ENCODE measurements around the gene BANP.
"Not testable (repeated sequence)": the region's sequence is repeated elsewhere in the genome, so short reads cannot be mapped to it uniquely, and the experiment has no call there.

BANP gene

DNA sequence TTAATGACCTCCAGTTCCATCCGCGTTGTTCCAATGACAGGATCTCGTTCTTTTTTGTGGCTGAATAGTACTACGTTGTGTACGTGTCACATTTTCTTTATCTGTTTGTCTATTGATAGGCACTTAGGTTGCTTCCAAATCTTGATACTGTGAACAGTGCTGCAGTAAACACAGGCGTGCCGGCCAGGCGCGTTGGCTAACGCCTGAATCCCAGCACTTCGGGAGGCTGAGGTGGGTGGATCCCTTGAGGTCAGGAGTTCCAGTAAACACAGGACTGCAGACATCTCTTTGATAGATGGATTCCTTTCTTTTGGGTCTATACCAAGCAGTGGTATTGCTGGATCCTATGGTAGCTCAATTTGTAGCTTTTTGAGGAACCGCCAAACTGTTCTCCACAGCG lies 160.7 kb downstream of the BANP start:
- DNase-seq = not testable (repeated sequence)

DNA sequence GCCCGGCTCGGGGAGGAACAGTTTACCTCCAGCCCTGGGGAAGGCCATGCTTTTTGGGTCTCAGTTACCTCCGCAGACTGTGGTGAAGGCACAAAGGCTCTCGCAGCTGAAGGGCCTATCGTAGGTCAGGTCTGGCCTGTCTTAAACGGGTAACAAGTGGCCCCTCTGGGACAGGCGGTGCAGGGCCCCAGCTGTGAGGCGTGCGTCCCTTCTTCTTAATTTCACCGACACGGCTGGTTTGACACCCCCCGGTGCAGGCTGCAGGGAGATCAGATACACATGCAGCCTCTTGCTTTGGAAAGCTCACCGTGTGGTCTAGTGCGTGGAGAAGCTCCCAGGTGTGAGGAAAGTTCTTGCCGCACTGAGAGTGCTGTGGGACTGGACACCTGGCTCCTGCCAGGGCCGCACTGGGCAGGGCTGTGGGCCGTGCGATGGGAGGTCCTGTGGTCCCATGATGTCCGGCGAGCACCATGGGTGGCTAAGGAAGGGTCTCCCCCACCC lies 162.4 kb downstream of the BANP start:
- no peak for DNase-seq

DNA sequence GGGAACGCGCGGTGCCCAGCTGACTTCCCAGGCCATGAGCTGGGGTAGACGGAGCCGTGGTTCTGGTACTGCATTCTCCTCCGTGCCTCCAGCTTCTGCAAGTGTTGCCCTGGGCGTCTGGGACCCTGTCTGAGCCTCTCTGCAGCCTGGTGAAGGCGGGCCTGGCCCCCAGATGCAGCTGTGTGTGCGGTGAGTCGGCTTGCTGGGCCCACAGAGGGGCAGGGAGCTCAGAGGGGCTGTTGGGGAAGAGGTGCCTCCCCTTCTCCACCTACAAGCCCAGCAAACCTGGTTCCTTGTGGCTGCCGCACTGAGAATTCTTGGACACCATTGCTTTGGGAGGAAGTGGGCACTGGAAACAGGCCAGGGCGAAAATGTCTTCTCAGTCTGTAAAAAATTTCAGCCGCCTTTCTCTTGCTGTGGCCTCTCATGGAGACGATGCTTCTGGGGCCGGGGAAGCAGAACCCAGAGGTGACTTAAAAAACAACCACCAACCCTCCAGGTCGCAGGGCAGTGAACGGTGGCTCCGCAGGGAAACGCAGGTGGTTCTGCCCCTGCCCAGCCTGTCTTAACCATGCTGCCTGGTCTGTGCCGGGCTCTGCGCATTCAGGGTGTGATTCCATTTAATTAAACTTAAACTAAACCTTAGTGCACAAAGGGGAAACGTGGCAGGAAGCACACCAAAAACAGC lies 163.5 kb downstream of the BANP start:
- DNase-seq = not testable (repeated sequence)

DNA sequence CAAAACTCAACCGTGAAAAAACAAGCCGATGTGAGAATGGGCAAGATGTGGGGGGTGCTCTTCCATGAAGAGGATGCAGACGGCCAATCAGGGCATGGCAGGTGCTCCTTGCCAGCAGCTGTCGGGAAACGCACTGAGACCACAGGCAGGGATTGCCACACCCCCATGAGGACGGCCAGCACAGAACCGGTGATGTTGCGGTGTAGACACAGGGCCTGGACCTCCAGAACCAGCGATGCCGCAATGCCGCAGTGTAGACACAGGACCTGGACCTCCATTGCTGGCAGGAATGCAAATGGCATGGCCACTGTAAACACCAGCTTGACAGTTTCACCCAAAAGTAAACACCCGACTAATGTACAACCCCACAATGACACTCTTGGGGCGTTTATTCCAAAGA lies 164.9 kb downstream of the BANP start:
- no peak for DNase-seq

DNA sequence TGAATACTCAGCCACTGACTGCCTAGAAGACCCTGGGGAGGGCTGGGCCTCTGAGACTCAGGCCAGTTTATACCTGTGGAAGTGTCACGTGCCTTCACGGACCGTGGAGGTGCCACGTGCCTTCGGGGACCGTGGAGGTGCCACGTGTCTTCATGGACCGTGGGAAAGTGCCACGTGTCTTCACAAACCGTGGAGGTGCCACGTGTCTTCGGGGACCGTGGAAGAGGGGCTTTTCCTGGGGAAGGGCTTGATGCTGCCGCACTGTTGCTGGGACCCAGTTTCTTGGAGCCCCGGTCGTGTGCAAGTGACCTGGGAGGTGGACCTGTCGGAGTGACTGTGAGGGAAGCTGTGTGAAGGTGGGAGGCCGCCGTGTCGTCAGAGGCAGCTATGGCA lies 166.2 kb downstream of the BANP start:
- no peak for DNase-seq

DNA sequence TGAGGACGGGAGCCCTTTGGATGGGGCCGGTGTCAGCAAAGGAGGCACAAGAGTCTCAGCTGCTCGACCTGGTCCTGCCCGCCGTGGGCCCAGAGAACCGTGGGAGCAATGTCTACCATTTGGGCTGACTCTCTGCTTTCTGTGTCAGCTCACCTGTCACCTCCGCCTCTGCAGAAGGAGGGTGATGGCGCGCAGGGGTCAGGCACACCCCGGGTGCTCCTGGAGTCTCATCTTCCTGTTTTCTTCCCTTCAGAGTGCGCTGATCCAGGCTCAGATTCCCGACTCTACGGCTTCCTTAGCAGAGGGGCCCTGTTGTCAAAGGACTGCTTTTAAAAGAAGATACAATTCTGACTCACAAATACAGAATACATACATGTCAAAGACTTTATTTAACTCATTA lies 167.1 kb downstream of the BANP start:
- no peak for DNase-seq

DNA sequence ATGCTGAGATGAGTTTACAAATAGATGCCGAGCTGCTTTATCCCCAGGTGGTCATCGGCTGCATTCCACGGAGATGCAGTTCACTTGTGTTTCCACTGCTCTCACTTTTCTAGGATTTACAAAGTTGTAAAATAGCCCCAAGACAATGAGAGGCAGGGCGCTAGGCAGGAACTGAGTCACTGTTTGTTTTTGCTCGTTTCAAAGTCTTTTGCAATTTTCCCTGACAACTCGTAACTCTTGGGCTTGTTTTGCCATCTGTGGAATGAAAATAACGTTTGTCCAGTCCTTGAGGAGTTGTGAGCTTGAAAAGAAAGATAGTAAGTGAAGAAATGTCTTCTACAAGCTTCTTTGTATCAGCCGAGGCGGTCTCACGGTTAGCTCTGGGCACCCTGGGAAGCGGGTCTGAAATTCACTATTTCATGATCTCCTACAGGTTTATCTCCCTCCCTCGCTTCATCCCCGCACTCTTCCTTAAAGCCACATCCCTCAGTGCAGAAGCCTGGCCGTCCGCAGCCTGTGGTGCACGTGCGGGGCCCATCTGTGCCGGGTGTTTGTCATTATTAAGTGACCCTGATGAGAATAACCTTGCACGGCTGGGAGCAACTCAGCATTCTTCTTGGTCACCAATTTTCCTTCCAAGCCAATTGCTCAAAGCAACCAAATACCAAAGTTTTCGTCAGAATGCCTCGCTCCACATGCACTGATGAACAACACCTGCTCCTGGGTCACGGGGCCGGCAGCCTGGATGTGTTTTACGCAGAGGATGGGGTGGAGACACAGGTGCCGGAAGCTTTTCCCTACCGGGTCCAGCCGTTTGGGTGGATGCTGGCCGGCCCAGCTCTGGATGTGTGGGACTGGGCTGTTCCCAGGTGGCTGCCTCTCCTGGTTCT lies 167.9 kb downstream of the BANP start:
- DNase-seq = not testable (repeated sequence)

DNA sequence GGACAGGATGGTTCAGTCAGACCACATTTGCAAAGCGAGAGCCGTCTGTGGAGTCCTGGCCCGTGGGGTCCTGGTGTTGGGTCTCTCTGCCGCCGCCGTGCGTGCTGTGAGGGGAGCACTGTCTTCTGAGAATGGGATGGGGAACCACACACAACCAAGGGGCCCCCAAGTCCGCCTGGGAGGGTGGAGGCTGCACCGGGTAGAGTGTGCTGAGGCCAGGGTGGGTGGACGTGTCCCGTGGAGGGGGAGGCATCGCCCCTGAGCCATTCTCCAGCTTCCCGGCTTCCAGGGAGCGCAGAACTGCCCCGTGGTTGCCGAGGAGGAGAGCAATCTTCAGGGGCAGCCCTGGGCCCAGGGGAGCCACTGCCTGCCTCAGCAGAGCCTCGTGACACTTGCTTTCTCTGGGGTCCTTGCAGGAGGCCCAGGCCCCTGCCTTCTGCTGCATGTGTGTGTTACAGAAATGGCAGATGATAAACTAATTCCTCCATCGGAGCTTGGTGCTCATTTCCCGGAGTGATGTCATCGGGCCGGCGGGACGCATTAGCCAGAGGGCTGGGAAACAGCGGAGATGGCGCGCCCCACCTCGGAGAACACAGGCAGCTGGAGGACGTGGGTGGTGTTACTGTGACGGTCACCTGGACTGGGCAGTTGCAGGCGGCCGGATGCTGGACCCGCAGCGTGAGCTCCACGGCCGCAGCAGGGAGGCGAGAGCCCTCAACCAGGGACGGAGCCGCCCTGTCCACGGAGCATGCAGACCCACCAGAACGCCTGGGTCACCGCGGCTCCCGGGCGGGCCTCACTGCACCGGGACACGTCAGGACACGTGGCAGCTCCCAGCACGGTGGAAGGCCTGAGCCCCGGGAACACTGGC lies 168.9 kb downstream of the BANP start:
- DNase-seq = not testable (repeated sequence)

DNA sequence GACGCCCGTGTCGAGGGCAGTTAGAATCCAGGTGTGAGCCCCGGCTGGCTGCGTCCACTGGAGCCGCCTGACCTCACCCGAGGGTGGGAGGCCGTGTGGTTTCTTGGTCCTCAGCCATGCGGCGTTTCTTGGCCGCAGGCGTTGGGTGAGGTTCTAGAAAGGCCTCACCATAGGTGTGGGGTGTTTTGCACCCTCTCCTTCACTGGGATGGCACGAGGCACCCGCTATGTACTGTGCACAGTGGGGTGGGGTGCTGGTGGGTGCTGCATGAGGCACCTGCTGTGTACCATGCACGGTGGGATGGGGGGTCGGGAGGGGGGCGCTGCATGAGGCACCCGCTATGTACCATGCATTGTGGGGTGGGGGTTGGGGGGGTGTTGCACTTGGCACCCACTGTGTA lies 169.6 kb downstream of the BANP start:
- DNase-seq = no peak

DNA sequence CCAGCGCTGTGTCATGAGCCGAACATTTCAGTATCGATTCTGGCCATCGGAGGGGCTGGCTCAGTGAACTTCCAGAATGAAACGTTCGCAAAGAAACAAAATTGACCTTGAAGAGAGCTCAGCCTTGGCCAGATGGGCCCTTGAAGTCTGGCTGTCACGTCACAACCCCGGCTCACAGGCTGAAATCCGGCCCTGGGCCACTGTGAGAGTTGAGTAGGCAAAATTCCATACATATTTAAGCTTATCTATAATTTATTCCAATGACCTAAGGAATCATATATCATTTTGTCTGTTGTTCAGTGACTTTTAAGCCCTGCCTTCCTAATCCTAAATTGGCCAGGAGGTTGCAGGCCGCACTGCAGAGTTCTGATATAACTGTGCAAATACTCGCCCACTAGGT lies 170.2 kb downstream of the BANP start:
- not testable (repeated sequence) for DNase-seq

DNA sequence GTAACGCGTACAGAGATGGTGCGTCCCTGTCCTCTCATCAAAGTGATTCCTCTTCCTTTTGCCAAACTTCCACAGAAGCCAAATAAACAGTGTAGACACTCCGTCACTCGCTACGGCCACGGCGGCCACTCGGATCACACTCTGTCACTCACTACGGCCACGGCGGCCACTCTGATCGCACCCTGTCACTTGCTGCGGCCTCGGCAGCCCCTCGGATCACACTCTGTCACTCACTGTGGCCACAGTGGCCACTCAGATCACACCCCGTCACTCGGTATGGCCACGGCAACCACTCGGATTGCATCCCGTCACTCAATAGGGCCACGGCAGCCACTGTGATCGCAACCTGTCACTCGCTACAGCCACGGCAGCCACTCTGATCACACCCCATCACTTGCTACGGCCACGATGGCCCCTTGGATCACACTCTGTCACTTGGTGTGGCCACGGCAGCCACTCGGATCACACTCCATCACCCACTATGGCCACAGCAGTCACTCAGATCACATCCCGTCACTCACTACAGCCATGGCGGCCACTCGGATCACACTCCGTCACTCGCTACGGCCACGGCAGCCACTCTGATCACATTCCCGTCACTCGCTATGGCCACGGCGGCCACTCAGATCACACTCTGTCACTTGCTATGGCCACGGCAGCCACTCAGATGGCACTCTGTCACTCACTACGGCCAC lies 170.8 kb downstream of the BANP start:
- DNase-seq = no peak

Data from stimulated activated naive CD4-positive, alpha-beta T cell treated with Interleukin-2 at 50 U/mL for 16 hours (primary cell).